ENCODE data around the gene SNX13.

SNX13 gene

DNA sequence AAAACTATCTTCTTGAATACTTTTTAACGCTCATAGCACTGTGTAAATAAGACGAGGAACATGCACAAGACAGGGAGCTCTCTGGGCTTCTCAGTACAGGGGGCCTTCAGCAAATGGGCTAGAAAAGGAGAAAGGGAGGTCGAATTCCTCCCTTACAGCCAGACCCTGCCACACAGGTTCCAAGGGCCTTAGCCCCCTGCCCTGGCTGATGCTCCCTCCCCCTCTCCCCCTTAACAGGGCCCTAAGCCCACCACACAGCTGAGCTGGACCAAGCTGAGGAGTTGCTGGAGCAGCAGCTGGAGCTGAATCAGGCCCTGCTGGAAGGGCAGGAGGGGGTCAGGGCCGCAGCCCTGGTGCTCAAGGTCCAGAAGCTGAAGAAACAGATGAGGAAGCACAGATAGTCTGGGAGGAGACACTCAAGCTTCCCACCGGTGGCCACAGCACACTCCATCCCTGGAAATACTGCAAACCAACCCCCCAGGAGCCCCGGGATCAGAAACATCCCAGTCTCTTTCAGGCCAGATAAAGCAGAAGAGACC is 153.9 kb downstream of the SNX13 start:
- H3K4me3 ChIP-seq (ENCODE audit: low read depth, low read length), result no peak overlapping the region

DNA sequence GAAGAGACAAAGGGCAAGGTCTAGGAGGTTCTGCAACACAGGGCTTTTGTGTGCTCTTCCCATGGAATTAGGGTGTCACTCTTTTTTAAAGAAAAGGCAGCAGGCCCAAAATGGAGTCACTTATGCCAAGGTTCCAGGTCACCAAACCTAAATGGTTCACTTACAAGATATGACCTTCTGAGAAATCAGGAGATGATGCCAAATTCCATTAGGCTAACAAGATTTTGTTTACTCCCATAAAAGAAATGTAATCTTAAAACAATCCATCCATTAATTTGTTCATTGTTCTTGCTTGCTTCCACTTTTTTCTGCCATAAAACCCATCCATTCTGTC is 158.1 kb downstream of the SNX13 start:
- no peak overlapping the region for H3K4me3 ChIP-seq (ENCODE audit: low read depth, low read length)

DNA sequence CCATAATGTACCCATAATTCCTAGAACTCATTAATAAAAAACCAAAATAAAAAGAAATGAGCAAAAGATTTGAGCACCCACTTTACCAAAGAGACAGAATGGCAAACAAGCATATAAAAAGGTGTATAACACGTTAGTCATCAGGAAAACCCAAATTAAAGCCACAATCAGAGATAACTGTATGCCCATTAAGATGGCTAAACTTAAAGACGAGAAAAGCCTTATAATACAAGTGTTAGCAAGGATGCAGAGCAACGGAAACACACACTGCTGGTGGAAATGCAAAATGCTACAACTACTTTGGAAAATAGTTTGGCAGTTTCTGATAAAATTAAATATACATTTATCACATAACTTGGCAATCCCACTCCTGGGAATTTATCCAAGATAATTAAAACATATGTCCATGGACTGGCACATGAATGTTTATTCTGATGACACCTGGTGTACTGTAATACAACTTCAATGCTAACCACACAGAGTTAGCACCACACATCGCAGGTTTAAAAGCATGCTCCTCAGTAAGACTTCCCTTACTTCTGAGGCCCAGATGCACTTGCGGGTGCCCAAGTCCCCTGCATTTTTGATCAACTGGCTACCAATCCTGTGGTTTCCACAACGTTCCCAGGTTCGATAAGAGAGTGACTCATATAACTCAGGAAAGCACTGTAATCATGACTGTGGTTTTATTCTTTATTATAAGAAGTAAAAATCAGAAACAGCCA is 158.6 kb downstream of the SNX13 start:
- H3K4me3 ChIP-seq (ENCODE audit: low read depth, low read length), result no peak overlapping the region

DNA sequence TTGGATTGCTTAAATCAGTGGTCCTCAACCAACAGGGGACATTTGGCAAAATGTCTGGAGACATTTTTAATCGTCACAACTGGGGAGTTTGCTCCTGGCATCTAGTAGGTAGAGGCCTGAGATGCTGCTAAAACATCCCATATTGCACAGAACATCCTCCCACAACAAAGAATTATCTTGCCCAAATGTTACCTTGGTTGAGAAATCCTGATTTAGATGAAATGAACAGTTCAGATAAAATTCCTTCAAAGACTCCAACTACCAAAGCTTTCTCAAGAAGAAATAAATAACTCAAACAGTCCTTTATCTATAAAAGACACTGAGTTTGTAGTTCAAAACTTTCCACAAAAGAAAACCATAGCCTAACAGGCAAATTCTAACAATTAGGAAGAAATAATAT is 160.9 kb downstream of the SNX13 start:
- no peak overlapping the region for H3K4me3 ChIP-seq (ENCODE audit: low read depth, low read length)

DNA sequence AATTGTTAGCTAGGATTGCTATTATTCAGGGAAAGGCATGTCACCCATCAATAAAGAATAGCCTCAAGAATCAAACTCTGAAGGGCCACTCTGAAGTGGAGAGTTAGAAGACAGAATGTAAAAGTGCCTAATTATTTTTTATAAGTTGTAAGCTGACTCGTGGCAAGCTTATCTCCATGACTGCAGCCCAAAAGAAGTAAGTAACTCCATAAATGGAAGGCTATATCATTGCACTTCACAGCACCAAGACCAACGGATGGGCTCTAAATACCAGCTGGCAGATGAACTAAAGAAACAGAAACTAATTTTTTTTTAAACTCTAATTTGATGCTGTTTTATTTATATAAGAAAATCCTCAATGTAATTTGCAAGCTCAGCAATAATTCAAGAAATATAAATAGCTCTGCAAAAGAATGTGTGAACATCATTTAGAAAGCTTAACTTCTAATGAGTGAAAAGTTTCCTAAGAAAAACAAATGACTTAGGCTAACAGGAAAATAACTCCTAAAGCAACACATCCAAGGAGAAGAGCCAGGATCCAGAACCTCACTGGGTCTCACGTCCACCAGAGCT is 165.5 kb downstream of the SNX13 start:
- H3K4me3 ChIP-seq (ENCODE audit: low read depth, low read length), result no peak overlapping the region

DNA sequence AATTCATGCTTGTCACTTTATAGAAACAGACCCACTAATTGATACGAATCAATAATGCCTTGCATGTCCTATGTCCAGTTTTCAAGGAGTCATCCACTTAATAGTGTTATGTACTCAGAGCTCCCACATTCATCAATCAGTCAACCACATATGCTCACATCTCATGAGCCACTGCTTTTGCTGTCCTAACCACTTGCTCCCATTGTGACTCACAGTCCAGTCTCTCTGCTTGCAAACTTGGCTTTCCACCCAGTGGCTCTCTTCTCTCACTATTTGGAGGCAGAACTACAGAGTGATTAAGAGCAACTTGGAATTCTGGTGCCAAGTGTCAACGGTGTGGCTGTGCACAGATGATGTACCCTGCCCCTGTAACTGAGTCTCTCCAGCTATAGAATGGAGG is 166.0 kb downstream of the SNX13 start:
- no peak overlapping the region for H3K4me3 ChIP-seq (ENCODE audit: low read depth, low read length)

DNA sequence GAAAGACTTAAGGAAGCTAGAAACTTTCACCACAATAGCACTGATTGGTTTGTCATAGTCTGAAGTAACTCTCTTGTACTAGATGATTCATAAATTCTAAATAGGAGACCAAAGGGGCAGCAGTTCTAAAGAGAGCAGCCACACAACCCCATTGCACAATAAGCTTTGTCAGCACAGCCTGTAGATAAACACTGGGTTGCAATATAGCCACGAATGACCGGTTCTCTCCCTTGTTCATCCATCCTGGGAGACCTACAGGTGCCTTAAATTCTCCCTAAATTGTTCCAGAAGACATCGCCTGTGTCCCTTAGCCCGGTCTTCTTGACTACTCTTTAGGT is 167.0 kb downstream of the SNX13 start:
- H3K4me3 ChIP-seq (ENCODE audit: low read depth, low read length), result no peak overlapping the region

DNA sequence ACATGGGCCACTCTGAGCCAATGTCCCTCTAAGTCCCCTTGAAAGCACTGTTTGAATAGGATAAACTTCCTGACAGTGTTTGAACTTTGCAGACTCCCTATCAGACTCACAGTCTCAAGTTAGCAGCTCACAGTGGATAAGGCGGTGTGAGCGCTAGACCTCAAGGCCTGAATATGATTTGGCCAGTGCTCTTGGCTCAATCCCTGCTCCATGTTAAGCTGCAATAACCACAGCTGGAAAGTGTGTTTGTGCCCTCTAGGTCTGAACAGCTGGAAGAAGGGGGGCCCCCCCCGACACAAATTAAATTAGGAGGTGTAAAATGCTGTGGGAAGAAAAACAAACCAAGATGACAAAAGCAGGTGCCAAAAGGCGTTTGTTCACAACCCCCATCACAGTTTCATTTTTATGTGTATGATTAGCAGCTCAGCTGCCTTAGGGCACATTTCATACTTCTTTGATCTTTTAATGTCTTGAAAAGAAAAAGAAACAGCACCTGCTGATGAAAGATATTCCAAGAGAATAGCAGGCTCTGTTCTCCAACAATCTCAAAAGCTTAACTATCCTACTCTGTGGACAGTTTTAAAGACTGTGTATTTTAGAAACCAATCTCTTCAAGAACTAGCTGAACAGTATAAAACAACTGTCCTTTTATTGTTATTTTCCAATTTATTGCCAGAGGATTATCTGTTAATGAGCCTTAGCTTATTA is 167.6 kb downstream of the SNX13 start:
- H3K4me3 ChIP-seq (ENCODE audit: low read depth, low read length), result no peak overlapping the region

DNA sequence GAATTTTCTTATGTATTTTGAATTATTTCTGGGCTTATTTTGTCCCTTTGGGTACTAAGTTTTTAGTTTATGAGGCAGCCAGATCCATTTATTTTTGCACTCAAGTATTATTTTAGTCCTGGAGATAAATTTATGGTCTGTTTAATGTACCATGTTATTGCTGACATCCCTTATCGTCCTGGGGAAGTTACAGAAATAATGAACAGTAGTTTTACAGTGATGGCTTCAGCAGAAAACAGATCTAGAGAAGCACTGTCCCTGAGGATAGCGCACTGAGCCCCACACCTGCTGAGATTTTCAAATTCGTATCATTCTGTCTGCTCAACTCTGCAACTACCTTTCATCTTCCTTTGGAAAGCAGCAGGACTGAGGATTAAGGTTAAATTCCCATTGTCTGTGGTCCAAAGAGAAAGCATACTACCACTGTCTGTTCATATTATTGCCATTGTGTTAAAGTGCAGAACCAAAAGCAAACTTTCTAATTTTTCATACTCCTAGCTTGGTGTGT is 168.3 kb downstream of the SNX13 start:
- no peak overlapping the region for H3K4me3 ChIP-seq (ENCODE audit: low read depth, low read length)

DNA sequence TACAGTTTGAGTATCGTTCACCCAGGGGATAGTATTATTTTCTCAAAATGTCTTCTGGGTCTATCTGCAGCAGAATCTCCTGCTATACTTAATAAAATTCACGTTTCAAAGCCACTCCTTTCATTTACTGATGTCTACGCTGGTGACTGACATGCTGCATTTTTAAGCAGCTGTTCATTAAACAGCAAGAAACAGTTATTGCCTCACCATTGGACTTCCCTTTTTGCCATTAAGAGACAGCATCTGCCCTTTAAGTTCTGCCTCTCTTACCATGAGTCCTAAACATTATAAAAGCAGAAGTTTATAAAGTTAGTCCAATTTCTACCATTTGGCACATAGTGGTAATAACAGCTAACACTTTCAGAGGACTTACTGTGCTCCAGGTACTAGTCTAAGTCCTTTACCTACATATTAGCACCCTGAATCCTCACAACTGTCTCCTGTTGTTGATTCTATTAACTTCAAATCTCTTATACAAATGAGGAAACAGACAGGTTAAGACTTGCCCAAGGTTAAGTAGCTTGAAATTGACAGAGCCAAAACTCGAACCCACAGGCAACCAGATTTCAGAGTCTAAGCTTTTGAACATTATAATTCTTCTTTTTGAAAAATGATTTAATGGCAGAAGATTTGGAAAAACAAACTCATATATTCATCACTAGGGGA is 169.5 kb downstream of the SNX13 start:
- H3K4me3 ChIP-seq (ENCODE audit: low read depth, low read length), result no peak overlapping the region

DNA sequence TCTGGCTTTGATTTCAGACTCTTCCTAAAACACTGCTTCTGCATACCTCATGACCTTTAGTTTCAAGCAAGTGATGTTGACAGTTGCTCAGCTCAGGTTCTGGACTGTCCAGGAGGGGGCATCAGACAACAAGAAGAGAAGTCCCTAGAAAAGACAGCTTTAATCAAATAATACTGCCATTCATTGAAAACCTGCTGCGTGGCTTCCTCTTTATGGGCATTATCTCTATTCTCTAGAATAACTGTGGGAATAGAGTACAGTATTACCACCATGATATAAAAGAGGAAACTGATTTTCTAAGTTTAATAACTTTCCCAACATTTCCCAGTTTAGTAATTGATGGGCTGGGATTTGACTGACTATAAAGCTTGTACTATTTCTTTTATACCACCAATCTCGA is 170.4 kb downstream of the SNX13 start:
- H3K4me3 ChIP-seq (ENCODE audit: low read depth, low read length), result no peak overlapping the region

DNA sequence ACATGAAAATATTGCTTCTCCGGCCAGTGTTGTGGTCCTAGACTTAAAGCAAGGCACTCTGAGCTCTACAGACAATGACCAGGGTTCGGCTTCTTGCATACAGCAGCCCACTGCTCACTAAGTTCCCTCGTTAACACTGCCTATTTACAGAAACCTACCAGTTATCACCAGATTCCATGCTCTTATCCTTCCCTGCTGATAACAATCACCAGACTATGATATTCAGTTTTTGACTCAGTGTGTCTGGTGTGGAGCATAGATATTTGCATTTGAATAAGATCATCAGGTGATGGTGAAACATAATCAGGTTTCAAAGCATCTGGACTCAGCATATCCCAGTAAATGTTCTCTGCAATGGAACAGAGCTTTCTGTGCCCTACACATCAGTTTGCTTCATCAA is 182.3 kb downstream of the SNX13 start:
- H3K4me3 ChIP-seq (ENCODE audit: low read depth, low read length), result no peak overlapping the region

DNA sequence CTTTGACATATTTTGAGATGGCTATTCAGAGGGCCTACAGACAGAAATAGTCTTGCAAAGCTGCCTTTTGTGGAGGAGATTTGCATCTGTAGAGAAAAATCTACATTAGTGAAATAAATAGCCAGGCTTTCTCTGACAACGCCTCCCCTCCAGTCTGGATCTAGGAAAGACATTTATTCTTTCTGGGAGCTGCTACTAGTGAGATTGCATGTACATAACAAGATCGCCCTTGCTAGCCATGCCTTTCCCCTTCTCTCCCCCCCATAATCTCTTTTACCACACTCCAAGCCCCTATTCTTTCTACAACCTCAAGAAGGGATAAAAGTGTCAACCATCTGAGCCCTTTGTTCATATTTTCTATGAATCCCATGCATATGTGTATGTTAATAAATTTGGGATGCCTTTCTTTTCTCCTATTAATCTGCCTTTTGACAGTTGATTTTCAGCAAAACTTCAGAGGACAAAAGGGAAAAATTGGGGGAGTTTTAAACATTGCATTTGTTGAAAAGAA is 194.2 kb downstream of the SNX13 start:
- H3K4me3 ChIP-seq (ENCODE audit: low read depth, low read length), result no peak overlapping the region

DNA sequence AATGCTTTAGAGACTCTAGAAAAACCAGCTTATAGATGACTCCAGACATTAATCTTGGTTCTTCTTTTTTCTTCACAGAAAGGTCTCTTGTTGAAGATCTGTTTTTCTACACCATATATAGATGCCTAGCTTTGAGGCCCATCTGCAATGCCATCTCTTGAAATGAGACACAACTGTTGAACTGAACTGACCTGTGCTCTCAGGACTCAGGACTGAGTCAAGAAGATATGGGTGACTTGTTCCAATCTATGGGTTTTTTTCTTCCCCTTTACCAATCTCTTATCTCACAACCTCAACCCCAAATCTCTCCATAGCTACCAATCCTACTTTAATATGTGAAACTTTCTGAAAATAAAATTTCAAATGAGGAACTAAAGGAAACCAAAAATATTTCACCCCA is 194.7 kb downstream of the SNX13 start:
- no peak overlapping the region for H3K4me3 ChIP-seq (ENCODE audit: low read depth, low read length)

DNA sequence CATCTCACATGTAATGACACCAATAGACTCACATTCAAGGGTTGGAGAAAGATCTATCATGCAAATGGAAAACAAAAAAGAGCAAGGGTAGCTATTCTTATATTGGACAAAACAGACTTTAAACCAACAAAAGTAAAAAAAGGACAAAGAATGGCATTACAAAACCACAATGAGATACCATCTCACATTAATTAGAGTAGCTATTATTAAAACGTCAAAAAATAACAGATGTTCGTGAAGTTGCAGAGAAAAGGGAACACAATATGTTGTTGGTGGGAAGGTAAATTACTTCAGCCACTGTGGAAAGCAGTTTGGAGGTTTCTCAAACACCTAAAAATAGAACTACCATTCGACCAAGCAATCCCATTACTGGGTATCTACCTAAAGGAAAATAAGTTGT is 197.0 kb downstream of the SNX13 start:
- no peak overlapping the region for H3K4me3 ChIP-seq (ENCODE audit: low read depth, low read length)

DNA sequence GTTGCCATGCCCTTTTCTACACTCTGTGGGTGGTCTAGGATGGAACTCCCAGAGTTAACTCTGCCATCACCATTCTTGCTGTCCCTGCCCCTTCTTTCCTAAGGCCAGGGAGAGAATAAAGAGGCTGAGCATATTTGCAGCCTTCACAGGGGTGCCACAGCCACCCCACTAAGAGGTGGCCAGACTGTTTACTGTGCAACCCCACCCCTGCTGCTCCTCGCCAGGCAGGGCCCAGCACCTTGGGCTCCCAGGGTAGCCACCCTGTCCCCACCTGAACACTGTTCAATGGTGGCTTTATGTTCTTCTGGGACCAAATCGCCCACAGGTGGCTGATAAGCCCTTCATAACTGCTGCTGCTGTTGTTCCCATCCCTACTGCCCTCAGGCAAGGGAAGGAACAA is 198.9 kb downstream of the SNX13 start:
- no peak overlapping the region for H3K4me3 ChIP-seq (ENCODE audit: low read depth, low read length)
